NCI-H446 (cell line): ENCODE data around the gene BRF1.
"Not testable (repeated sequence)": the region's sequence is repeated elsewhere in the genome, so short reads cannot be mapped to it uniquely, and the experiment has no call there.

Experiments
- DNase-seq, 2 experiments: peaks; one replicate each; lab custom pipeline; 2025; lab: John Stamatoyannopoulos, UW

BRF1 gene

GRCh38 chr14:105315211-105315721 is 14.5 kb upstream of the BRF1 start:
- no peak for DNase-seq

GRCh38 chr14:105314287-105315200 is 13.7 kb upstream of the BRF1 start, which contains the start of gene PACS2:
Gene PACS2, plus strand, starts transcription at chr14:105314748. Its CDS starts 171 bp downstream, at chr14:105314919.
- peak; percentile 70 to 96 for DNase-seq

GRCh38 chr14:105313381-105314286 is 12.8 kb upstream of the BRF1 start:
- DNase-seq: peak; percentile 59 to 66

- no peak for DNase-seq
Measured at GRCh38 chr14:105312973-105313372, 12.2 kb upstream of the BRF1 start.

GRCh38 chr14:105311838-105312237 is 11.0 kb upstream of the BRF1 start:
- no peak for DNase-seq

GRCh38 chr14:105309371-105309770 is 8.6 kb upstream of the BRF1 start:
- DNase-seq: no peak

- DNase-seq: no peak
Measured at GRCh38 chr14:105307052-105307727, 6.4 kb upstream of the BRF1 start.

- DNase-seq: no peak
Measured at GRCh38 chr14:105305791-105306190, 5.0 kb upstream of the BRF1 start.

- no peak for DNase-seq
Measured at GRCh38 chr14:105305345-105305744, 4.5 kb upstream of the BRF1 start.

- DNase-seq: no peak
Measured at GRCh38 chr14:105304565-105304964, 3.8 kb upstream of the BRF1 start.

- no peak for DNase-seq
Measured at GRCh38 chr14:105303949-105304348, 3.1 kb upstream of the BRF1 start.

- DNase-seq: not testable (repeated sequence)
Measured at GRCh38 chr14:105301915-105302249, 1.1 kb upstream of the BRF1 start.

- peak; percentile 95 to 96 for DNase-seq
Measured at GRCh38 chr14:105301103-105301914, 508 bp upstream of the BRF1 start.

- no peak for DNase-seq
Measured at GRCh38 chr14:105299654-105300541, 903 bp downstream of the BRF1 start.

GRCh38 chr14:105297311-105297710 is 3.5 kb downstream of the BRF1 start:
- DNase-seq: not testable (repeated sequence)

GRCh38 chr14:105294142-105294597 is 6.6 kb downstream of the BRF1 start:
- DNase-seq: no peak

- DNase-seq: no peak
Measured at GRCh38 chr14:105292826-105293711, 7.7 kb downstream of the BRF1 start.

GRCh38 chr14:105290621-105291346 is 10.0 kb downstream of the BRF1 start:
- DNase-seq: no peak
